HL-60 (cell line): ENCODE measurements around the gene CEP72.

ENCODE experiments used
- CTCF ChIP-seq: IDR thresholded peaks from one replicate; pipeline ENCODE4 v1.5.1; 2011; ENCODE audit warnings: low read length, control low read depth, inconsistent platforms; ENCODE audit not compliant: insufficient read depth
- REST ChIP-seq: IDR thresholded peaks from 2 replicates; pipeline ENCODE4 v1.6.1; 2012; ENCODE audit warnings: low read depth; ENCODE audit not compliant: insufficient replicate concordance

GRCh38 chr5:638501-639252 is 26.5 kb downstream of the CEP72 start:
- TF ChIP-seq REST (no peak), CTCF (no peak)
